NCI-H1436 treated with DMSO at 0.1 percent for 48 hours (cell line): ENCODE measurements around the gene KLF14.
"Not testable (repeated sequence)": the region's sequence is repeated elsewhere in the genome, so short reads cannot be mapped to it uniquely, and the experiment has no call there.

Source experiments
- DNase-seq: peaks from one replicate; lab custom pipeline; 2025; lab: John Stamatoyannopoulos, UW

KLF14 gene

DNA sequence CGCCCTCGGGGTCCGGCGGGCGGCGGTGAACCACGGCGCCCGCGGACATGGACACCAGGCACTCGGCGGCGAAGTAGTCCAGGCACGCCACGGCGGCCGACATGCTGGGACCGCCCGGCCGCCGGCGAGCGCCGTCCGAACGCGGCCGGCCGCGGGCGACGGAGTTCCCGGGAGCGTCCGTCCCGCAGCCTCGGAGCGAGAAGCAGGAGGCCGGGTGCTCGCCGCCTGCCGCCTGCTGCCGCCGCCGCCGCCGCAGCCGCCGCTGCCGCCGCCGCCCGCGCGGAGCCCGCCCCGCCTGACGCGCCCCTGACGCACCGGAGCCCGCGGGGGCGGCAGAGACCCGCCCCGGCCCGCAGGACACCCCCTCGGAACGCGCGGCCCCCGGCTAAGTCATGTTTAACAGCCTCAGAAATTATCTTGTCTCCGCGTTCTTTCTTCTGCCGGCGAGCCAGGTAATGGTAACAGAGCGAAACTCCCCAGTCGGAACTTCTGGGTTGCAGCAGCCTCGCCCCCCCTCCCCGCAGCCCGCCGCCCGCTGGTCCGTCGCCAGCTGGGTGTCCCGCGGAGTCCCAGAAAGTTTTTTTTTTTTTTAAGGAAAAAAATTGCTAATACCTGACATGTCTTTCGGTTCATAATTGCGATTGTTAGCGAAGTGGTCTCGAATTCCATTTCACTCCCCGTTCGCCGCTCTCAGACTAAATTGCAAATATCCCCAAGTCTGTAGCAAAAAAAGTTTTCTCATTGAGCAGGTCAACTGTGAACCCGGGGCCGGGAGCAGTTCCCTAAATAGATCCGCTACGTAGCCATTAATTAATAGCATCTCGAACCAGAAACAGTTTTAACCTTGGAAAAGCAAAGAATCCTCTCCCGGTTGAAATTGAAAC is at the start of gene KLF14:
Gene KLF14 (minus strand): TSS at position 277 of the 884 bp plus-strand sequence. CDS start 174 bp downstream, at position 103.
- no peak for DNase-seq

DNA sequence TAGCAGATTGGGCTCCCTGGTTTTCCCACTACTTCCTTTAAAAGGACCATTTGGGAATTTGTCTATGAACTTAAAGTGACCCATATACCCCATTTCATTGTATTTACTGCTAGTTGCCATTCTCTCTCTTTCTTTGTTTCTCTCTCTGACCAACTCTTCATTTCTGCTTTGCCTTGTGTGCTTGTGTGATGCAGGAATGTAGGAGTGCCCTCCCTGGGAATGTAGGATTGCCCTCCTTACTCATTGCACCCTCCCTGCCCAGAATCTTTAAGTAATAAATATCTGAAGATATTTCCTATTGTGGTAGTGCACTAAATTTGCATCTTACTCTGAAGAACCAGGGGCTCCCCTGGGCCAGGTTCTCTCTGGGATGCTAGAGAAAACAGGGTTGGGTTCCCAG is 47.3 kb upstream of the KLF14 start:
- no peak for DNase-seq

DNA sequence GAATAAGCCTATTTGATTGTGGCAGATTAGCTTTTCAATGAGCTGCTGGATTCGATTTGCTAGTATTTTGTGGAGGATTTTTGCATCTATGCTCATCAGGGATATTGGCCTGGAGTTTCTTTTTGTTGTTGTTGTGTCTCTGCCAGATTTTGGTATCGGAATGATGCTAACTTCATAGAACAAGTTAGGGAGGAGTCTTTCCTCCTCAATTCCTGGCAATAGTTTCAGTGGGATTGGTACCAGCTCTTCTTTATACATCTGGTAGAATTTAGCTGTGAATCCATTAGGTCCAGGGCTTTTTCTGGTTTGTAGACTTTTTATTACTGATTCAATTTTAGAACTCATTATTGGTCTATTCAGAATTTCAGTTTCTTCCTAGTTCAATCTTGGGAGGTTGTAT is 43.4 kb upstream of the KLF14 start:
- DNase-seq, result no peak

DNA sequence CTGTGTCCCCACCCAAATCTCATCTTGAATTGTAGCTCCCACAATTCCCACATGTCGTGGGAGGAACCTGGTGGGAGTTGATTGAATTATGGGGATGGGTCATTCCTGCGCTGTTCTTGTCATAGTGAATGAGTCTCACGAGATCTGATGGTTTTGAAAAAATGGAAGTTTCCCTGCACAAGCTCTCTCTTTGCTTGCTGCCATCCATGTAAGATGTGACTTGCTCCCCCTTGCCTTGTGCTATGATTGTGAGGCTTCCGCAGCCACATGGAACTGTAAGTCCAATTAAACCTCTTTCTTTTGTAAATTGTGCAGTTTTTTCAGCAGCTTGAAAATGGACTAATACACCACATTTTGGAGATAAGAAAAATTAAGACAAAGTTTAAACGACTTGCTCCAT is 38.4 kb upstream of the KLF14 start:
- not testable (repeated sequence) for DNase-seq

DNA sequence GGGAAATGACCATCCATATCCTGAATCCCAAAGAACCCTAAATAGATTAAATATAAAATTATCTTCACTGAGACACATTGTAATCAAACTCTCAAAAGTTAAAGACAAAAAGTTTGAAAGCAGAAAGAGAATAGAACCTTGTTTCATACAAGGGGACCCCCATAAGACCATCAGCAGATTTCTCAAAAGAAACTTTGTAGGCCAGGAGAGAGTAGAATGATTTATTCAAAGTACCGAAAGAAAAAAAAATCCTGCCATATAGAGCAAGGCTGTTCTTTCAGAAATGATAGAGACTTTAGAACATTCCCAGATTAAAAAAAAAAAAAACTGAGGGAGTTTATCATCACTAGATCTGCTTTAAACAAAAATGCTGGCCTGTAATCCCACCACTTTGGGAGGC is 34.8 kb upstream of the KLF14 start:
- DNase-seq, result no peak

DNA sequence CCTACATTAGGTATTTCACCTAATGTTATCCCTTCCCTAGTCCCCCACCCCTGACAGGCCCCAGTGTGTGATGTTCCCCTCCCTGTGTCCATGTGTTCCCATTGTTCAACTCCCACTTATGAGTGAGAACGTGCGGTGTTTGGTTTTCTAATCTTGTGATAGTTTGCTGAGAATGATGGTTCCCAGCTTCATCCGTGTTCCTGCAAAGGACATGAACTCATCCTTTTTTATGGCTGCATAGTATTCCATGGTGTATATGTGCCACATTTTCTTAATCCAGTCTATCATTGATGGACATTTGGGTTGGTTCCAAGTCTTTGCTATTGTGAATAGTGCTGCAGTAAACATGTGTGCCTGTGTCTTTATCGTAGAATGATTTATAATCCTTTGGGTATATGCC is 30.6 kb upstream of the KLF14 start:
- not testable (repeated sequence) for DNase-seq

DNA sequence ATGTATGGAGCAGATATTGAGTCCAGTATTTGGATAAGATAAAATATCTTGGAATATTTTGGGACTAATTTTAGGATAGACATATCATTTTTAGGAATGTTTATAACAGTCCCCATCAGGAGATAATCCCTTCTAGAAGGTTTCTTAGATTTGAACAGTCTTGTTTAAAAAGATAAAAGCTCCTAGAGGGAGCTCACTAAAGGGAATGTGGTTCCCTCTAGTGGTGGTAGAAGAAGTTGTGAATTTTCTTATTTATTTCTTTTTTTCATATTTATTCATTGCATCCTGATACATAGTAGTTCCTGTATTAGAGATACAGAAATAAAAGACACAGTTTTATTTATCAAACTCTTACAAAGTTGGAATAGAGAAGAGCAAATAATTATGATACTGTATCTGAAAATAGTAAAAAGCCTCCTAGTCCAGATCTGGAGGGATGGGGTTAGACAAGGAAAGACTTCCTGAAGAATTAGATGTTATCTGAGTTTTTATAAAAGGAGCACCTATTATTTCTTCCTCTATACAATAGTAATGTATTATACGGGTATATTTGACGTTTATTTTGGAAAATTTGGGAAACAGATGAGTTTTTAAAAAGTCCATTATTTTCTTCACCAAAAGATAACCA is 24.5 kb upstream of the KLF14 start:
- DNase-seq, result peak; percentile 32

DNA sequence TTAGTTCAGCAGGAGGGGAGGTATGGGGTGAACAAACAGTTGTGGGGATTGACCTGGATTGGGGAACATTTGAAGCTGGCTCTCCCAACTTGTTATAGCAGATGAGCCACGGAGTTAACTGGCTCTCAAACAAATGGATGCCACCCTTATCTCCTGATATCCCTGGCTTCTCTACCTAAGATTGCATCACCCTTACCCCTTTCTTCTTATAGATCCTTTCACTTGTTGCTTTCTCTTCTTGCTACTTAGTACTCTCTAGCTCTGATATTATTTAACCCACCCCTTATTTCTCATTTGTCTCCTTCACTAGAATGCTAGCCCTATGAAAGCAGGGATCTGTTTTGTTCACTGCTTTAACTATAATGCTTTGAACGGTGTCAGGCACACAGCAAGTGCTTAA is 22.3 kb upstream of the KLF14 start:
- no peak for DNase-seq

DNA sequence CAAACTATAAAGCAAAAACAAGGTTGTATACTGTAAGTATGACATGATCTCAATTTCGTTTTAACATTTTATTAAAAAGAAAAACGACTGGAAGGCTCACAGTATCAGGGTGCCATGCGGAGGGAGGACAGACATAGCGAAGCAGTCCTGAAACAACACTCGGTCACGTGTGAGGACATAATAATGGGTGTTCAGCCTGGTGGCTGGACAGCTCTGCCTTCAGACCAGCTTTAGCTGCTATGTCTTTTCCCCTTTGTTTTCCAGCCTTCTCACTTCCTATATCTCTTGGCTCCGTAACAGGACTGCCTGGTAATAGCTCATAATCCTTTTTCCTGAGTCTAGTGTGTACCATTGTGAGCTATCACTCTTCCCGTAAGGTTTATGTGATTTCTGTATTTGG is 18.4 kb upstream of the KLF14 start:
- no peak for DNase-seq

DNA sequence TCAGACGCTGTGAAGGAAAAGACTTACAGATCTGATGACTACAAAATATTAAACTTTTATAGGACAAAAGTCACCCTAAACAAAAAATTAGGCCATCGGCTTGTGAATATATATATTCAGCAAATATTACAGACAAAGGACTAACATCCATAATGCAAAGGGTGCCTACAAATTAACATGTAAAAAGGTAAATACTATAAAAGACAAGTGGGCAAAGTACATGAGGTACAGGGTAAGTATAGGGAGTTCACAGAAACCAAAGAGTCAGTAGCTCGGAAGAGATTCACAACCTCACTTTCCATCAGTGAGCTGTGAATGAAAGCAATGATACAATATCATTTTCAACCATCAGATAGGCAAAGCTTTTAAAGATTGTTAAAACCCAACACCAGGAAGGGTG is 16.7 kb upstream of the KLF14 start:
- DNase-seq, result no peak

DNA sequence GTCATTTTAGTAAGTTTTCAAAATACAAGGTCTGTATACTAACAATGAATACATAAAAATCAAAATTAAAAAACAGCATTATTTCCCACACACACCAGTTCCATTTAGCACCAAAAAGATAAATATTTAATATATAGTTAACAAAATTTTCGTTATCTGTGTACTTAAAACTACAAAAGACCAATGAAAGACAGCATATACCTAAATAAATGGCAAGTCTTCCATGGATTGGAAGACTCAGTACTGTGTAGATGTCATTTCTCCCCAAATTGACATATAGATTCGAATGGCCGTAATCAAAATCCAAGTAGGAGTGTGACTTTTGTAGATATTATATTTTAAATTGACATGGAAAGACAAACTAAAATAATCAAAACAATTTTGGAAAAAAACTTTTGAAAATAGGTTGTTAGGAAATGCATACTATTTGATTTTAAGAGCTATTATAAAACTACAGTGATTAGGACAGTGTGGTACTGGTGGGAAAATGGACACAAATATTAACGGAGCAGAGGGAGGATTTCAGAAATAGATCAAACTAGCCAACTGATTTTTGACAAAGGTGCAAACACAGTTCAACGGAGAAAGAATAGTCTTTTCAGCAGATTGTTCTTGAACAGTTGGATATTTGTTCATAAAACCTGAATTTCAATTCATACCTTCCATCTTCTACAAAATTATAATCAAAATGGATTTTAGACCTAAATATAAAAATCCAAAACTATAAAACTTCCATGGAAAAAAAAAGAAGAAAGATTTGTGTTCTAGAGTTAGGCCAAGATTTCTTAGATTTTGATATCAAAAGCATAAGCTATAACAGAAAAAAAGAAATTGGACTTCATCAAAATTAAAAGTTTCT is 14.8 kb upstream of the KLF14 start:
- DNase-seq, result no peak

DNA sequence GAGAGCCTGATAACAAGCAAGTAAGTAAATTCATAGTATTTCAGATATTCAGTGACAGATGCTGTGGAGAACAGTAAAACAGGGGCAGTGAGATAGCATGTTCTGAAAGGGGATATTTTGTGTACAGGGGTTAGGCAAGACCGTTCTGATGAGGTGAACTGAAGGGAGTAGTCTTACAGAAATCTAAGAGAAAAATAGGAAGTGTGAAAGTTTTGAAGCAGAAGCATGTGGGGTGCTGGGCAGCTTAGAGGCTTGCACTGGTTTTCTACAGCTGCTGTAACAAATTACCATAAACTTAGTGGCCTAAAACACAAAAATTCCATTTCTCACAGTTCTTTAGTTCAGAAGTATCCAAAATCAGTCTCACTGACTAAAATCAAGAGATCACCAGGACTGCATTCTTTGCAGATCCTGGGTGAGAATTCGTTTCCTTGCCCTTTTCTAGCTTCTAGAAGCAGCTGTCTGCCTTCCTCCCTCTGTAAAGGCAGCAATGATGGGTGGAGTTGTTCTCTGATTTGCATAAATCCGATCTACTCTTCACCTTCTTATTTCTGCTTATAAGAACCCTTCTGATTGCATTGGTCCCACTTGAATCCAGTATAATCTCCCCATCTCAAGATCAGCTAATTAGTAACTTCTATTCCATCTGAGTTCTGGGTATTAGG is 7.5 kb upstream of the KLF14 start:
- no peak for DNase-seq

DNA sequence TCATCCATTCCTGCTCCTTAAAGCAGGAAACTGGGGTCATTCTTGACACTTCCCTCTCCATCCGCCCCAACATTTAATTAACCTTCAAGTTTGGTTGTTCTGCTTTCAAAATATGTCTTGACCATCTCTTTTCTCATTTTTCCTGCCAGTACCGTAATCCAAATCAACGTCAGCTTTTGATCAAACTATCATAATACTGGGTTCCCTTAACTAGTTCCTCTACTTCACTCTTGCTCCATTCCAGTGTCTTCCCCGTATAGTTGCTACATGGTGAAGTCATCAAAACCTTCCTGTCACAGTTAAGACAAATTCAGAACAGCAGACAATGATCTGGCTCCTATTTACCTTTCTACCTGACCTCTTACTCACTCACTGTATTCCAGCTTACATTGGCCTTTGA is 6.6 kb upstream of the KLF14 start:
- no peak for DNase-seq

DNA sequence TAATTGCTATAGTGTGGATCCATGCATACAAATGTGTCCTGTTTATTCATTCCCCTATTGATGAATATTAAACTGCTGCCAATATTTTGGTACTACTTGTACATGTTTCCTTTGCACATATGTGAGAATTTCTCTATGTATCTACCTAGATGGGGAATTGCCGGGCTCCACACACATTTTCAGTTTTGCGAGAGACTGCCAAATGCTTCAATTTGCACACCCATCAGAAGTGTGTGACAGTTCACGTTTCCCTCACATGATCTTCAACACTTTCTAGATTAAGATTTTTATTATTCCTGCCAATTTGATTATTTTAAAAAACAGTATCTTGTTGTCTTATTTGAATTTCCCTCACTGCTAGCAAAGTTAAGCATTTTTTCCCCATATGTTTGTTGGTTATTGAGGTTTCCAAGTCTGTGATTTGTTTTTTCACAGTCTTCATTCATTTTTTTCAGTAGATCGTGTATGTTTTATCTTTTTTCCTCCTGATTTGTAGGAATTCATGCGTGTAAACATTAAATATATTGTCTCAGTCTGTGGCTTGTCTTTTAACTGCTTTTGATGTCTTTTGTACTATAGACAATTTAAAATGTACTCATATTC is 2.4 kb upstream of the KLF14 start:
- DNase-seq, result no peak

DNA sequence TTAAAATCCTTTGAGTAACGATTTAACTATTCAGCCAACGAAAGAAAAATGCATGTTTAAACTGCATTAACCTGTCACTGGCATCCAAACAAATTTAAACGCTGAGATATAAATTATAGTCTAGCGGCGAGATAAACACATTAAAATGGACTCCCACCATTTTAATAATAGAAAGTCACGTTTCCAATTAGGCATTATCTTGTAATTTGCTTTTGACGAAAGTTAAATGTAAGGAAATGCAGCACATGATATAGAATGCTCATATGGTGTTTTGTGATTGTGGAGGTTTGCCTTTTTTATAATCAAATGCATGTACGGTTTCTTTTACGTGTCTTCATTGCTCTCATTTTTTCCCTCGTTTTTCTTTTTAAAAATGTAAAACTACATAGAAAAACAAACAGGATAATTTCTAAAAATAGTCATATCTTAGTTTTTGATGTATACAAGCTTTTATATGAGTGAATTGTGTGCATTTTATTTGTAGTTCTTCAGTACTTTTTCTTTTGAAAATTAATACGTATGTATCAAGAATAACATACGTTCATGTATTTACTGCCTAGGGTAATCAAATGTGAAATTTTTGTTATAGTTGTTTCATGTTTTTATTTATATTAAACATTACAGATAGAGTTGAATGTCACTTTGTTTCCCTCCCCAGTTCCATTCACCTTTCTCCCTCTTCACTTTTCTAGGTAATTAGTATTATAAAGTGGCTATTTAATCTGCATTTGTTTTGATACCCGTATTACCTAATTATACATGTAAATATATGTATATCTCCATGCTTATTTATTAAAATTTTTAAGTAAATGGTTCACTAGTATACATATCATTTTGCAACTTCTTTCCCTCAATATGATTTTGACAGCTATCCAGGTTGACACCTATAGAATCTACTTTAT is 1.1 kb upstream of the KLF14 start:
- DNase-seq, result no peak

DNA sequence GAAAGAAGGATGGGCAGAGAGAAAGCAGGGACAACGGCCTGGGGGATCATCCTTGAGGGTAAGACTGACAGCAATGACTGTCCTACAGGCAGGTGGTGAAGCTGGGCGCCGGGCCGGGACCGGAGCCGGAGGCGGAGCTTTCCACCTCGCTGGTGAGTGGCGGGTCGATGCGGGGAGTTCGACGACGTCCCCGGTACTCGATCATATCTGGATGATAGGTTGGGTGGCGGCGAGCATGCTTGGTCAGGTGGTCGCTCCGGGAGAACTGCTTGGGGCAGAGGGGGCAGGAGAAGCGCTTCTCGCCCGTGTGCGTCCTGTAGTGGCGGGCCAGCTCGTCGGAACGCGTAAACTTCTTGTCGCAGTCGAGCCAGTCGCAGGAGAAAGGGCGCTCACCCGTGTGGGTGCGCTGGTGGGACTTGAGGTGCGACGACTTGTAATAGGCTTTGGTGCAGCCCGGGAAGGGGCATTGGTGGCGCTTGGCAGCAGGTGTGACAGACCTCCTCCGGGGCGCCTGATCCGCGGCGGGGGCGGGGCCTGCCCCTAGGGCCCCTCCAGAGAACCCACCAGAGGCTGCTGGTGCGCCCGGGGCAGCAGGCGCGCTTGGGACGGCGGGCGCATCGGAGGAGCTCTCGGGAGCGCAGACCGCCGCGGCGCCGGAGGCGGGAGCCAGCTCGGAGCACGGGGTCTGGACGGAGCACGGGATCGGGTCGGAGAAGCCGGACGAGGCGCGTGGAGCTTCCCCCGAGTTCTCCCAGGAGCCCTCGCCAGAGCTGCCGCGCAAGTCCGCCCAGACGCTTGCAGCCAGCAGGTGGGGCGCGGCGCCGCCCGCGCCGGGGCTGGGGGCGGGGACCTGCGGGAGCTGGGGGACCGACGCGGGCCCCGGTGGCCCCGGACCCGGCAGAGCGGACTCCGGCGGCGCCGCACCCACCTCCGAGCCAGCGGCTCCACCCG is 752 bp downstream of the KLF14 start:
- DNase-seq, result no peak

DNA sequence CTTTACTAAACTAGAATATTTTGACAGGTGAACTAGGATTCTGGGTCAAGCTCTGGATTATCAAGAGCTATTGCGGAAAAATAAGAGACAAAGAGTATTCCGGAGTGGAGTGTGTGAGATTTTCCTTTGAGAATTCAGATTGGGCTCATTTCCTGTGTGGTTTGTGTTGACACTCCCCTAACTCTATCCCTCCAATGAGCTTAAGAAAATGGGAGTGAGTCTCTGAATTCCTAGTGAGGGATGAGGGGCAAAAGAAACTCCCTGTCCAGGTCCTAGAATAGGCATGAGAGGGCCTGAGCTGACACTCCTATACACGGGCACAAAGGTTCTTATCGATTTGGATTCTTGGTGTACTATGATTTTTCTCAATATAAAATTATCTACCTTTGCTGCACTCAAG is 10.2 kb downstream of the KLF14 start:
- DNase-seq, result no peak

DNA sequence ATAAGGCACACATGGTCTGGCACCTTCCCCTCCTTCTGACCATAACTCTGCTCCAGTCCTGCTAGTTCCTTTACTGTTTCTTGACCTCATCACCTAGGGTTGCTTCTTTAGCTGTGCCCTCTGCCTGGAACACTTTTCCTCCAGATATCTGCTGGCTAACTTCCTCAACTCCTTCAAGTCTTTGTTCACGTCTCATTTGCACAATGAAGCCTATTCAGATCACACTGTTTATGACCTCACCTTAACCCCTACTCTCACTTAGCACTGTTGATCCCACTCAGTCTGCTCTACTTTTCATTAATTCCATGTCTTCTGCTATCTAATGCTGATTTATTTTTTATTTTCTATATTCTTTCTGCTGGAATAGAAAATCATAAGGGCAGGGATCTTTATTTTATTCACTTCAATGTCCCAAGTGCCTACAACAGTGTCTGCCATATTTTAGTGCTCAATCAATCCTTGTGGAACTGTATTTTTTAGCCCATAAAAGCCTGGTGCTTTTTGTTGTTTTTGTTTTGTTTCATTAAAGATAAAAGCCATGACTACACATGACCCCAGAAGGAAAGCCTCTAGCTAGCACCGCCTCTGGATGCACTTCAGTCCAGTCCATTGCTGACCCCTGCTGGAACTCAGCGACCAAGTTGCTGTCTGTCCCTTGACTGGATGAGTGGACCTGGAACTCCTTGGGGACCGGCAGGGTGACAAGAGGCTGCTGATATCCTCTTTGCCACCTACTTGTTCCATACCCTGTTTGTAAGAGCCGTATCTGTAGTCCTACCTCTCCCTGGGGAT is 12.3 kb downstream of the KLF14 start:
- DNase-seq, result no peak

DNA sequence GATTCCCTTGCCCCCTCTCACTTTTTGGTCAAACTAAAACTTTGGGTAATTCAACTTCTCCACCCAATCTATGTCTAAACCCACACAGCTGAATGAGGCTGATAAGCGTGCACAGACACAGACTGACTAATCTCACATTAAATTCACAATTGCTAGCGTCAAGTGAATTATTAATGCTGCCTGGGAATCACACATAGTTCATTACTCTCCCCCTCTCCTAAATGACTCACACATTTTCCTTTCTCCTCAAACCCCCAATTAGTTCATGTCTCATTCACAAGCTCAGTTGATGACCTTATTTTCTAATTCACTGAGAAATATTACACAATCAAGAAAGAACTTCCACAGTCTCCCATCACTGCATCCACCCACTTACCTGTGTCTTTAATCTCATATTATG is 14.5 kb downstream of the KLF14 start:
- no peak for DNase-seq
